ENCODE data around the gene ARCN1.
"Not testable (repeated sequence)": the region's sequence is repeated elsewhere in the genome, so short reads cannot be mapped to it uniquely, and the experiment has no call there.

ARCN1 gene

GRCh38 chr11:118606157-118606843, 34.1 kb downstream of the ARCN1 start:
- DNase-seq = no peak

GRCh38 chr11:118606844-118607228, 34.6 kb downstream of the ARCN1 start:
- DNase-seq = no peak

- DNase-seq = peak; percentile 39
Measured at GRCh38 chr11:118607401-118608359, 35.5 kb downstream of the ARCN1 start, which contains the start of gene PHLDB1. Gene PHLDB1, plus strand, starts transcription at chr11:118607615. Its CDS starts 6,222 bp downstream, at chr11:118613837.

GRCh38 chr11:118608360-118609227, 36.4 kb downstream of the ARCN1 start:
- DNase-seq = peak; percentile 67

GRCh38 chr11:118609380-118610224, 37.4 kb downstream of the ARCN1 start:
- no peak for DNase-seq

GRCh38 chr11:118610225-118610772, 38.1 kb downstream of the ARCN1 start:
- no peak for DNase-seq

GRCh38 chr11:118610773-118611432, 38.7 kb downstream of the ARCN1 start:
- peak; percentile 88 for DNase-seq

- not testable (repeated sequence) for DNase-seq
Measured at GRCh38 chr11:118611433-118611795, 39.2 kb downstream of the ARCN1 start.

- DNase-seq = no peak
Measured at GRCh38 chr11:118612378-118612777, 40.2 kb downstream of the ARCN1 start.

- DNase-seq = no peak
Measured at GRCh38 chr11:118614511-118614910, 42.3 kb downstream of the ARCN1 start.

- no peak for DNase-seq
Measured at GRCh38 chr11:118615282-118615975, 43.2 kb downstream of the ARCN1 start.

GRCh38 chr11:118615976-118616371, 43.8 kb downstream of the ARCN1 start:
- no peak for DNase-seq

- no peak for DNase-seq
Measured at GRCh38 chr11:118618115-118618990, 46.1 kb downstream of the ARCN1 start.

GRCh38 chr11:118618991-118619375, 46.8 kb downstream of the ARCN1 start:
- no peak for DNase-seq

- DNase-seq = no peak
Measured at GRCh38 chr11:118619444-118620197, 47.4 kb downstream of the ARCN1 start.

- DNase-seq = no peak
Measured at GRCh38 chr11:118620529-118621070, 48.4 kb downstream of the ARCN1 start.

- DNase-seq = peak; percentile 28
Measured at GRCh38 chr11:118621071-118621783, 49.0 kb downstream of the ARCN1 start.
